22Rv1 (cell line): ENCODE results near the gene DCDC2C.

Experiments used
- H3K27ac ChIP-seq: fragments of 450-650 bp; 2 replicates; pipeline ENCODE4 v1.5.1; 2017
- CTCF ChIP-seq: fragments of 450-650 bp; IDR thresholded peaks from 2 replicates; pipeline ENCODE4 v1.5.1; 2017; ENCODE audit warnings: mild to moderate bottlenecking
- ZFX ChIP-seq: fragments of 450-650 bp; IDR thresholded peaks from 2 replicates; pipeline ENCODE4 v1.6.1; 2017; ENCODE audit warnings: antibody characterized with exemption, borderline replicate concordance

The DCDC2C gene

GRCh38 chr2:3718679-3719078, 15.3 kb downstream of the DCDC2C start:
- no peak overlapping the region for H3K27ac ChIP-seq

GRCh38 chr2:3725002-3725401, 21.6 kb downstream of the DCDC2C start:
- no peak for TF ChIP-seq CTCF
- no peak for TF ChIP-seq ZFX
- no peak overlapping the region for H3K27ac ChIP-seq

More at GRCh38 chr2:3718679-3719078, 15.3 kb downstream of the DCDC2C start:
- TF ChIP-seq ZFX (no peak), CTCF (no peak)

- no peak overlapping the region for H3K27ac ChIP-seq
- no peak for TF ChIP-seq CTCF
- TF ChIP-seq ZFX, result no peak
Observed at GRCh38 chr2:3725458-3726250, 22.3 kb downstream of the DCDC2C start.

GRCh38 chr2:3726511-3726910, 23.1 kb downstream of the DCDC2C start:
- no peak overlapping the region for H3K27ac ChIP-seq
- TF ChIP-seq ZFX (no peak), CTCF (no peak)

GRCh38 chr2:3727397-3728045, 24.1 kb downstream of the DCDC2C start:
- TF ChIP-seq ZFX (no peak), CTCF (no peak)

GRCh38 chr2:3728104-3729054, 25.0 kb downstream of the DCDC2C start:
- TF ChIP-seq CTCF (peak; percentile 66), ZFX (no peak)
- no peak overlapping the region for H3K27ac ChIP-seq

More at GRCh38 chr2:3727397-3728045, 24.1 kb downstream of the DCDC2C start:
- H3K27ac ChIP-seq, result no peak overlapping the region
